DMS114 treated with DMSO at 0.1 percent for 48 hours (cell line): ENCODE measurements around the gene NEMP1.
"Not testable (repeated sequence)": the region's sequence is repeated elsewhere in the genome, so short reads cannot be mapped to it uniquely, and the experiment has no call there.

Experiments
- DNase-seq: peaks from one replicate; lab custom pipeline; 2025; ENCODE audit not compliant: unreplicated experiment; lab: John Stamatoyannopoulos, UW

The NEMP1 gene

DNA sequence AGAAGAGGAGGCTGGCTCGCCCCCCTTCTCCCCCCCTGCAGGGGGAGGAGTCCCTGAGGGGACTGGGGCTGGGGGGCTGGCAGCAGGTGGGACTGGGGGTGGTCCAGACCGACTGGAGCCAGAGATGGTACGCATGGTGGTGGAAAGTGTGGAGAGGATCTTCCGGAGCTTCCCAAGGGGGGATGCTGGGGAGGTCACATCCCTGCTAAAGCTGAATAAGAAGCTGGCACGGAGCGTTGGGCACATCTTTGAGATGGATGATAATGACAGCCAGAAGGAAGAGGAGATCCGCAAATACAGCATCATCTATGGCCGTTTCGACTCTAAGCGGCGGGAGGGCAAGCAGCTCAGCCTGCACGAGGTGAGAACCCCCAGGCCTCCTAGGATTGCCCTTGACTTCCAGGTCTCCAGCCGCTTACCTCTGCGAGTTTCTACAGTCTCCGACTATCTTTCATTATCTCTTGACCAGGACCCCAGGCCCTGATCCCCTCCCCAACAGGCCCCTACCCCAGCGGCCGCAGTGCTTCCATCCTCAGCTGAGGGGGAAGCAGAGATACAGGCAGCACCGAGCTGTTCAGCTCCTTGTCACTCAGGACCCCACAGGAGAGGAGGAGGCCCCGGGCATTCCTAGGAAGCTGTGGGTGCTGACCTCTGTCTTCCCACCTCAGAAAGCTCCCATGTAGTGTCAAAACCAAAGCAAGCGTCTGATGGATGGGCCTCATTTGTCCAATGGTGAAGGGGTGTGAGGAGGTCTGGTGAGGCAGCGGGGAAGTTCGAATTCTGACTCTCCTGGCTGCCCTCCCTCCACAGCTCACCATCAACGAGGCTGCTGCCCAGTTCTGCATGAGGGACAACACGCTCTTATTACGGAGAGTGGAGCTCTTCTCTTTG lies 13.3 kb upstream of the NEMP1 start:
- DNase-seq, result no peak

DNA sequence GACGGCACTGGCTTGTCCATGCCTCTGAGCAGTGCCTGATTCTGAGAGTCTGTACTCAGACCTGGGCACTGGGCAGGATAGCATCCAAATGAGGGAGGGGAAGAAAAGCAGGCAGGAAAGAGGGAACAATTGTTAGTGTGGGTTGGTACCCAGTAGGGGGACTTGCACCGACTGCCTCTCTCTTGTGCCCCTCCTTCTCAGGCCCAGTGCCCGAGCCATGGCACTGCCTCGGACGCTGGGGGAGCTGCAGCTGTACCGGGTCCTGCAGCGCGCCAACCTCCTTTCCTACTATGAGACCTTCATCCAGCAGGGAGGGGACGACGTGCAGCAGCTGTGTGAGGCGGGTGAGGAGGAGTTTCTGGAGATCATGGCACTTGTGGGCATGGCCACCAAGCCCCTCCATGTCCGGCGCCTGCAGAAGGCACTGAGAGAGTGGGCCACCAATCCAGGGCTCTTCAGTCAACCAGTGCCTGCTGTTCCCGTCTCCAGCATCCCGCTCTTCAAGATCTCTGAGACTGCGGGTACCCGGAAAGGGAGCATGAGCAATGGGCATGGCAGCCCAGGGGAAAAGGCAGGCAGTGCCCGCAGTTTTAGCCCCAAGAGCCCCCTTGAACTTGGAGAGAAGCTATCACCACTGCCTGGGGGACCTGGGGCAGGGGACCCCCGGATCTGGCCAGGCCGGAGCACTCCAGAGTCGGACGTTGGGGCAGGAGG lies 12.5 kb upstream of the NEMP1 start:
- DNase-seq, result peak; percentile 42

DNA sequence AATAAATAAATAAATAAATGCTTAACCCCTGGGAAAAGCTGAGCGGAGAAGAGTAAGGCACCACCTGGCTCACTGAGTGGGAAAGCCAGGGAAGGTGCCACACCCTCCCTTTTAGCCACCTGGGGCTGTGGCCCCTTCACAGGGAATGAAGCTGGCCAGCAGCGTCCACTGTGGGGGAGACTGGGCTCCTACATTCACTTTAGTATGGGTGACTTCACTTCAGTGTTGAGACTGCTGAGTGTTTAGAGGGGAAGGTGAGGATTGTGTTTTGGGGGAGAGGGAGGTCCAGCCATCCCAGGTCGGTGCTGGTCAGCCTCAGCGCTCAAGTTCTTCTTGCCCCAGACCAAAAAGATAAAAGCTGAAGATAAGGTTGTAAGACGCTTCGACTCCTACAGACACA lies 11.9 kb upstream of the NEMP1 start:
- DNase-seq, result no peak

DNA sequence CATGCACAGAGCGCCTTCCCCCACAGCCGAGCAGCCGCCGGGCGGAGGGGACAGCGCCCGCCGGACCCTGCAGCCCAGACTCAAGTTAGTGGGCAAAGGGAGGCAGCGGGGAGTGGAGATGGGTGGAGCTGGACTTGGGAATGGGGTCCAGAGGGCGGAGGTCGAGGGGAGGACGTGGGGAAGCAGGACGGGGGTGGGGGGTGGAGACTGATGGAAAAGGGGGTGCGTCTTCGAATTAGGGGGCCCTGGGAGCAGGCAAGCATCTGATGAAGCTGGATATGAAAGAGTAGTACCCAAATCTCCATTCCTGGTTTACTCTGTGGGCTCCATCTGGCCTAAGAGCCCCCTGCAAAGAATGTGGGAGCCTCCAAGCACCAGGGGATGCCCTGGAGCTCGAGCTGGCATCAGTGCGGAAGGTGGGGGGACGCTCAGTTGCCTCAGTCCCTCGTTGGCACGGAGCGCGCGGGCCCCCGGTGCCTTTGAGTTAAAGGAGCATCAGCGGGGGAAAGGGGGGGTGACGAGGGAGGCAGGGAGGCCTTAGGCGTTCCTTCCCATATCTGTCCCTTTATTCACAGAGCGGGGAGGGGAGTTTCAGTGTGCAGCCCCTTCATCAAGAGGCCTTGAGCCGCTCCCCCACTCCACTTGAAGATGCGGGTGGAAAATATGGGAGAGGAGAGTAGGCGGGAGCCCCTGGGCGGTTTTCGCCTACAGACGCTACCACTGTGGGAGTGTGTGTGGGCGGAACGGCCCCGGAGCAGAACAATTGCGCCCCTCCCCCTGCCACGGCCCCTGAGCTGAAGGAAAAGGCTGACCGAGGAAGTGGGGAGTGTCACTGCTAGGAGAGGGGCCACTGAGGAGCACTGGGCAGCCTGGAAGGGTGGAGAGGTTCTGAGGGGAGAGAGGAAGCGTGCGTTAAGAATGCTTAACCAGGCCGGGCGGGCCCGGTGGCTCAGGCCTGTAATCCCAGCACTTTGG lies 11.0 kb upstream of the NEMP1 start:
- no peak for DNase-seq

DNA sequence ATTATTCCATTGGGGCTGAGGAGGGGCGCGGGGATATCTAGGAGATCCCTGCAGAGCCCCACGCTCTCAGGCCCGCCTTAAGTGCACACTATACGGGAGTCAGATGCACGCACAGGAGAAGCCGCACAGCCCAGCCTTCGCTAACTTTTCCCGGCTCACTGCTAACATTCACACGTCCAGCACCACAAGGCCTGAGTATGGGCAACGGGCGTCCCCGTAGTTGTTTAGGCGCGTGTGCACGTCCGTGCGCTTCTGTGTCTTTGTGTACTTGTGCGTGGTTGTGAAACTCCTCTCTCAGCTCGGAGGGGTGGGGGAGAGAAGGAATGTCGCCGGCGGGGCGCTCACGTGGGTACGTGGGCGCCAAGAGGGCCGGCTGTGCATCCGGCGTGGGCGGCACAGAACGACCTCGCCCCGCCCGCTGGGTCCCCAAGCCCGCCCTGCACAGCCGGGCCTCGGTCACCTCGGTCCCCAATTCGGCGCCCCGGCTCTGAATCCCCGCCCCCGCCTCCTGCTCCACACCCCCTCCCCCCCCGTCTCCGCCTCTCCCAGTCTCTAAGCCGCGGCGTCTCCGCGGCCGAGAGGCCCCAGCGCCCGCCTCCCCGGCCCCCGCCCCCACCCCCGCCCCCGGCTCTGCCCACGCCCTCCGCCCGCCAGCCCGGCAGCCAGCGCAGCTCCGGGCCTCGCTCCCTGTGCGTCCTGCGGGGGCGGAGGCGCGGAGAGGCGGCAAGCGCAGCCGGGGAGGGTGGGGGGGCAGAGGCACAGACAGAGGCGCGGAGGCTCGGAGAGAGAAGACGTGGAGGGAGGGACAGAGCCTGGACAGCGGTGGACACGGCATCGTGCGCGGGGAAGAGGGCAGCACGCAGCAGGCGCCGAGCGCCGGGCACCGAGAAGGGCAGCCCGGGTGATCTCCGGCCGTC lies 10.0 kb upstream of the NEMP1 start, which contains the start of gene NAB2:
NAB2 (plus strand) TSS at position 761 of the 917 bp plus-strand sequence. CDS start 158 bp downstream, outside the sequence.
- peak; percentile 83 for DNase-seq

DNA sequence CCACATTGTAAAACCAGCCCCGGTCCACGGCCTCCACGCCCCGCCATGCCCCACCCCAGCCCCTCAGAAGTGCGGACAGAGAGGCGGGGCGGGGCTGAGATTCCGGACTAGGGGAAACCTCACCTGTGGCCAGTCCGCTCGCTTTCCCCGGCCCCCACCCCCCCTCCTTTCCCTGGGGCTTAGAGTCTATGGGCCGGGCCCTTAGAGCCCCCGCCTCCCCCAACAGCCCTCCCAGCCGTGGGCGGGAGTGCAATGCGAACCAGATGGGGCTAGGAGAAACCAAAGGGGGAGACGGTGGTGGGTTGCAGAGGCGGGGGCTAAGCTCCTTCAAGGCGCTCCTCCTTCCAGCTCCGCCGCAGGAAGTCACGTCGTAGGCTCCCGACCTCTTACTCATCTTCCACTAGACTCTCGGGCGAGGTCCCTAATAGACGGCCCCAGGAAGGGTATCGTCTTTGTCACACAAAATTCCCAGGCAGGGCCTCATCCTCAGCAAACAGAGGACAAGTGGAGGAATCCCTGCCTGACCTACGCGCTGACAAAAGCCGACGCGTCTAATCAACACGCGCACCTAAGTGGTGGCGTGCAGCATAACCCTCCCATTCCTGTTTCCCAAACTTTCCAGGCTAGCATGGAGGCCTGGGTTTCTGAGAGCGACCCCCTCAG lies 9.2 kb upstream of the NEMP1 start:
- peak; percentile 79 for DNase-seq

DNA sequence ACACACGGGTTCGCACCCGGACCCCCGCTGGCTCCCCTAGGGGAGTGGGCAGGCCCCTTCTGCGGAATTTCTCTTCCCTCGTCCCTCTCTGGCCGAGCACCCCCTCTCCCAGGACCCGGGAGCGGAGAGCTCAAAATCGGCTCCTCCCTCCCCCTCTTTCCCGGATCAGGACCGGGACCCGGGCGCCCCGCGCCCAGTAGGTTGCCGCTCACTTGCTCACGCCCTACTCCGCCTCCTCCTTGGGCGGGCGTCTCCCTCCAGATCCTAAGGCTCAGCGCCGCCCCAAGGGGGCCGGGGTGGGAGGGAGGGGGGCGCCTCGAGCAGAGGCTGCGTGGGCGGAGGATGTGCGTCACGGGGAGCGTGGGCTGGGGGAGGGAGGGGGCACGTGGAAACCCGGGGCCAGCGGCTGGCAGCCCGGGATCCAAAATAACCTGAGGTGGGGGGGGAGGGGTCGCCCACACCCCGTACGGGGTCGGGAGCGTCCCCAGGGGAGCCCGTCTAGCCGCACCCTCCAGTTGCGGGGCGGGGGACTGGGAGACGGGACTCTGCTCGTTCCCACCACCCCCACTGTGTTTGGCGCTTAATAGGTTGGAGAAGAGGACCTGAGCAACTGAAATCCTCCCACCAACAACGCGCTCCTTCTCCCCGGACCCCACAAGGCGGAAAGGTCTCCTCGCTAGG lies 8.6 kb upstream of the NEMP1 start:
- DNase-seq, result peak; percentile 76

DNA sequence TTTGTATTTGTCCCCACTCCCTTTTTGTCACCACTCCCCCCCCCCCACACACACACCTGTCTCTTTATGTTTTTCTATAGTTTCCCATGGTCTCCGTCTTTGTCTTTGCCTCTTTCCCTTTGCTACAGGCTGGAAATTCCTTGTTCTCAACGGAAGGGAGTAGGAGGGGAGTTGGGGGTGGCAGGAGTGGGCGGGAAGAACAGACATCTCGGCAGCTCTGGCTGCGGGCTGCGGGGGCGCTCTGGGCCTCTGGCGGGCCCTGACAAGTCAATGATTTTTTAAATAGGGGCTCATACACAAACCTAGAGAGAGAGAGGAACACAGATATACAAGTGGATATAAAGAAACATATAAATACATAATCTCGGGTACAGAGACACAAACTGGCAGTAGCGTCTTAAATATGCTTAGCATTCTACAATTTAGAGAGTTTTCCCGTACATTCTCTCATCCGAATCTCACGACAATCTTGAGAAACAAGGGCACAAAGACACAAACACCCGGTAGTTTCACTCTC lies 8.0 kb upstream of the NEMP1 start:
- DNase-seq, result peak; percentile 62

DNA sequence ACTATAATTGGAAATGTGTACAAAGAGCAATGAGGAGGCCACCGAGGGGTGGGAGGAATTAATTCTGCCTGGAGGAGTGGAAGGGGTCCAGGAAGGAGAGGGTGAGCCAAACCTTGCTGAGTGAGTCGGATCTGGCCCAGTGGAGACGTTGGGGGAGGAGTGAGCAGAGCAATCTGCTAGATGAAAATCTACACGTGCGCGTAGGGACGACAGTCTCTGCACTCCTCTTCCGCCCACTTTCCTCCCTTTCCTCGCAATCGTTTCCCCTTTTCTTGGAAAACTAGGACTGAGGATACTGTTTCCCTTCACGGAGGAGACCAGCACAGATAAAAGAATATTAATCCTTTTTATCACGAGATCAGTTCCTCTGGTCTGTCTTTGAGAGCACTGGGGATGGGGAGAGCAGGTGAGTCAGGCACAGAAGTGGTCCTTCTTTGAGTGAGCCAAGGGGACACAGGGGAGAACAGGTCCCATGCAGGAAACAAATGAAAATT lies 7.5 kb upstream of the NEMP1 start:
- DNase-seq, result peak; percentile 37

DNA sequence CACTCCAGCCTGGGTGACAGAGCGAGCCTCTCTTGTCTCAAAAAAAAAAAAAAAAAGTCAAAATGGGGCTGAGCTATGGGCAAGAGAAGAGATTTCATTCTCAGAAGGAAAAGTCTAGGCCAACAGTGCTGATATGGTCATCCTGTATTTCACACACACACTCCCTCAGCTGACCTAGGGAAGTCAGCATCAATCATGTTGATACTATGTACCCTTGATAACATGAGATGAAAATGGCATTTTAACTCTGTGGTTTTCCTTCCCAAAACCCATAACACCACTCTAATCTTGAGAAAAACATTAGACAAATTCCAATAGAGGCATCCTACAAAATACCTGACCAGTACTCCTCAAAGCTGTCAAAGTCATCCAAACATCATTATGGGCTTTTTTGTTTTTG lies 2.3 kb upstream of the NEMP1 start:
- no peak for DNase-seq

DNA sequence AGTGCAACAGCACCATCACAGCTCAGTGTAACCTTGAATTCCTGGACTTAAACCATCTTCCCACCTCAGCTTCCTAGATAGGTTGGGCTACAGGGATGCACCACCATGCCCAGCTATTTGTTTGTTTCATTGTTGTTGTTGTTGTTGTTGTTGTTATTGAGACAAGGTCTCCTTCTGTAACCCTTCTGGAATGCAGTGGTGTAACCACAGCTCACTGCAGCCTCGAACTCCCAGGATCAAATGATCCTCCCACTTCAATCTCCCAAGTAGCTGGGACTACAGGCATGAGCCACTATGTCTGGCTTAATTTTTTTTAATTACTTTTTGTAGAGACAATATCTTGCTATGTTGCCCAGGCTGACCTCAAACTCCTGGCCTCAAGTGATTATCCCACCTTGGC lies 1.2 kb upstream of the NEMP1 start:
- no peak for DNase-seq

DNA sequence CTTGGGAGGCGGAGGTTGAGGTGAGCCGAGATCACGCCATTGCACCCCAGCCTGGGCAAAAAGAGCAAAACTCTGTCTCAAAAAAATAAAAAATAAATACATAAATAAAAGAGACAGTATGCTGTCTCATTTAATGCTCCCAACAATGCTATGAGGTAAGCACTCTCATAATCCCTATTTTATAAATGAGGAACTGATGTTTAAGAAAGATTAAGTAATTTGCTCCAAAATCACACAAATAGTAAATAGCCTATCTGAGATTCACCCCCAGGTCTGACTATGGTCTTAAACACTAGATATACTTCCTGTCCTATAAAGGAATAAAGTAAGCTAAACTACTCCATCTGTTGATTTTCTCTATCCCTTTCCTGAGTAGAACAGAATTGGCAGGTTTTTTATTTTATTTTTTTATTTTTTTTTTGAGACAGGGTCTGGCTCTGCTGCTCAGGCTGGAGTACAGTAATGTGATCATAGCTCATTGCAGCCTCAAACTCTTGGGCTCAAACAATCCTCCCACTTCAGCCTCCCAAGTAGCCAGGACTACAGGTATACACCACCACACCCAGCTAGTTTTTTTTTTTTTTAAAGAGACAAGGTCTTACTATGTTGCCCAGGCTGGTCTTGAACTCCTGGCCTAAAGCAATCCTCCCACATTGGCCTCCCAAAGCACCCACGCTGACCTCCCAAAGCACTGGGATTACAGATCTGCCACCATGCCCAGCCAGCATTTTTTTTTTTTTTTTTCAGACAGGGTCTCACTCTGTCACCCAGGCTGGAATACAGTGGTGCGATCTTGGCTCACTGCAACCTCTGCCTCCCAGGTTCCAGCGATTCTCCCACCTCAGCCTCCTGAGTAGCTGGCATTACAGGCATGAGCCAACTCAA lies 4.8 kb downstream of the NEMP1 start:
- not testable (repeated sequence) for DNase-seq

DNA sequence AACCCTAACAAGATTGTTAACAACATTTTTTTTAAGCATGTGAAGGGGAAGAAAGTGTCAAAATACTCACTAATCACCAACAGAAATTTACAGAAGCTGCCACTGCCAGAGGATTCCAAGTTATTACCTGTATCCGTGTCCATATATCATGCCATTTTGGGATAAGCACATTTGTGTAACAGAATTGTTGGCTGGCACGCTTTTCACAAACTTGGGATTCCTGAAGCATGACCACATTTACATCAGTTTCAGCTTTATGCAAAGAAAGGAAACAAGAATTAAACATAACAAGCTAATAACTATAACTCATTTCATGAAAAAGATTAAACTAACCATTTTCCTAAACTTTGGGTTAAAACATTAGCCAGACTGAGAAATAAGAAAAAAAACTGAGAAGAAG lies 5.9 kb downstream of the NEMP1 start:
- no peak for DNase-seq

DNA sequence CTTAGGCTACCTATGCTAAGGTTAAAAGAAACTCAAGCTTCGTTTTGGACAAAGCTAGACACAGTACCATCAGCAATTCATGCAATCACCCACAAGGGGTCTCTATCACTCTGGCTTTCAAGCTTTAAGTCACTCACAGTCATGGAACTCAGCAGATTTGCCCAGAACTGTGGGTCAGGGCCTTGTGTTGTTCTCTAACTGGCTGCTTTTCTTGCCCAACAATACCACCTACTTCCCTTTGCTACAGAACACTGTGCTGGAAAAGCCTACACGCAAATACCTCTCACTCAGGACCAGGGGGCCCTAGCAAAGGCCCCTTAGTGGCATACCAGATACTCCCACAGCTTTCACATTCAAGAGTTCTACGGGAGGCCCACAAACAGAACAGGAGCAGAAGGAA lies 9.1 kb downstream of the NEMP1 start:
- peak; percentile 85 for DNase-seq

DNA sequence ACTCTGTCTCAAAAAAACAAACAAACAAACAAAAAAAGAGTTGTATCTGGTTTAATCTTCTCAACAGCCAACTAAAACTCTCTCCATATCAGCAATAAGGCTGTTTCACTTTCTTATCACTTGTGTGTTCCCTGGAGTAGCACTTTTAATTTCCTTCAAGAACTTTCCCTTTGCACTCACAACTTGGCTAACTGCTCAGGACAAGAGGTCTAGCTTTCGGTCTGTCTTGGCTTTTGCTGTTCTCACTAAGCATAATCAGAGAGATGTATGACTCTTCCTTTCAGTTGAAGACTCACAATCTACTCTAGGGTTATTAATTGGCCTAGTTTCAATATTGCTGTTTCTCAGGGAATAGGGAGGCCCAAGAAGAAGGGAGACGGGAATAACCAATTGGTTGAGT lies 12.3 kb downstream of the NEMP1 start:
- no peak for DNase-seq

DNA sequence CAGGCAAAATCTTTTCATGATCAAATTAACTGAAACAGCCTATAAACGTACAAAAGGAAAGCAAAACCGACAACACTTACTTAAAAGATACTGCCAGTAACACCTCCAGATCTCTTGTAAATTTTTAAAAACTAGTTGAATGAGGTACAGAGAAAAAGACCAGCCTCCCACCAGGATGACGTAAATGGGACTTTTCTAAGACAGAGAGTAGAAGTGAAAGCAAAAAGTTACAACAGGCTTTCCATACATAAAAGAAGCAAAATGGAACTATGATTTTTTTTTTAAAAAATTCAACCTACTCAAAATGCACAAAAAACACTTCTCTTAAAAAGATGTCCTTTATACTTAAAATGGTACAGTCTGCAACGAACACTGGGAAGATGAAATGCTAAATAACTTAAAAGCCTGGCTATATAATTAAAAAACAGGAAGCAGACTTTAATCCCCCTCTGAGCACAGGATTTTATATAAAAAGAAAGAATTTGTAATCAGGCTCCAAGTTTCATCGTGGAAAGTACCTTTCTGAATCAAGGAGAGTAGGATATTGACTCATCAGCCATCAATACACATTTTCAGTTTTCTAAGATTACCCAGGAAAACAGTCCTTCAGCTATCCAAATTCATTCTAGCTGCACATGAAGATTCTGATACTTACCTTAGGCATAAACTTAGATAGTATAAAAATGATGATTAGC lies 14.5 kb downstream of the NEMP1 start:
- DNase-seq, result no peak

DNA sequence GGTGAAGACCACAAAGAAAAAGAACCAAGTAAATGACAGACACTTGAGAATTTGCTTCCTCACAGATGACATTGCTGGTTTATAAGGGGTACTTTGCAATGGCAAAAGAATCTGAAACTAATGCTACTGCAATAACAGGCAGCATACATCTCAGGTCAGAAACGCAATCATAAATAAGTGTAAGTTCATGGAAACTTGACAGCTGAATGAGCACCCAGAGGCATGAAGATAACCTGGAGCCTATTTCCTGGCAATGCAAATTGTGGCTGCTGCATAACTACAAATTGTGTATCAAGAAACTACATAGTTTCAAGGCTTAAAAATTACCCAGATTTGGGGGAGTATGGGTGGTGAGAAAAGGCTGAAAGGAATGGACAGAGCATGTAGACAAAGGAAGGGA lies 20.1 kb downstream of the NEMP1 start:
- no peak for DNase-seq
